CD4-positive, alpha-beta T cell treated with Interleukin-21 for 1 hour (primary cell): ENCODE measurements around the gene MPDZ.

Source experiments
- DNase-seq: peaks from one replicate; pipeline ENCODE4 v3.0.0-alpha.2; 2020

MPDZ gene

DNA sequence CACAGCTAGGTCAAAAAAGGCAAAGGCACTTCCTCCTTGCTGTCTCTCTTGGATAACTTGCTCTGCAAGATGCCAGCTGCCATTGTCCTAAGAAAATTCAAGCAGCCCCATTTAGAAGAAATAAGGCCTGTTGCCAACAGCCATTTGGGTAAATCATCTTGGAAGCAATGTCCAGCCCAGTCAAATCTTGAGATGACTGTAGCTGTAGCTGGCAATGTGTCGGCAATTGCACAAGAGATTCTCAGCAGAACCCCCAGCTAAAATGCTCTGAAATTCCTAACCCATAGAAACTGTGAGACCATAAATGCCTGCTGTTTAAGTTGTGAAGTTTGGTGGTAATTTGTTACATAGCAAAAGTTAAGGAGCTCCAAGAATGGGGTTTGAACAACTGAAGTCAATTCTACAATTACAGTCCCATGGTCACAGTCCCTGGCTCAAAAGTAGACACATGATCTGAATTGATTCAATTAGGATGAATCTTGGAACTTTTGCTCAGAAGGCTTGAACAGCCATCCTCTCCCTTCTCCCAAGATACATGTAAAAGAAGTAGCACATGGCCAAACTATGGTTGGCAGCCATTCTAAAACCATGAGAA is 151.1 kb downstream of the MPDZ start:
- no peak for DNase-seq

DNA sequence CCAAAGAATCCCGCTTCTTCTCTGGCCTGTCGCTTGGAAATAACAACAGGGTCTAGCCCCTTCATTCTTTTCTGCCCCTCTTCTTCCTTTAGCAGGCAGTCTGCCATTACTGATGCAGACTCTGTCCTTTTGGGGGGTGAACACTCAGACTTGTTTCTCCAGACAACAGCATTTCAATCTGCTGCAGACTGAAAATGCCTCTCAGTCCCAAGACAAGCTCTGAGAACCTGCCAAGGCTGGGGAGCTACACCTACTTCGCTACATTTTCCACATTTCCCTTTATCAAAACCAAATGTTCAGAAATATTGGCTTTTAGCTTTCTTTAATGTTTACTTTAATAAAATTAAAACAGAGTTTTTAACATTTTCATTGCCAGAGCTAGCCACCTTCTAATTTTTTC is 152.4 kb downstream of the MPDZ start:
- no peak for DNase-seq

DNA sequence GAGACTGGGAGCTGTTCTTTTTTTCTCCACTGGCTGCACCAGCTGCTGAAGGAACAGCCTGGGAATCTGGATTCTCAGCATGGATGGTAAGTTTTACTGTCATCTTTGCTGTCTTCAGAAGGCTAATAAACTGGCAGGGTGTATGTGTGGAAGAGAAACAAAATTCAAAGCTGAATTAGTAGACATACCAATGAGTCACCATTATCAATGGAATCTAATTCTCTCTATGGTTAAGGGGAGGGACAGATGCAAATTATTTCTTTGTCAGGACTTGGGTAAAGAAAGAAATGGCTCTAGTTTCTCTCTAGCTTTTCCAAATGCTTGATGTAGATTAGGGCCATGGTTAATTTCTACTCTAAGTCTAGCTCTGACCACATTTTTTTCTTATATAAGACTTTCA is 154.2 kb downstream of the MPDZ start:
- DNase-seq: no peak

DNA sequence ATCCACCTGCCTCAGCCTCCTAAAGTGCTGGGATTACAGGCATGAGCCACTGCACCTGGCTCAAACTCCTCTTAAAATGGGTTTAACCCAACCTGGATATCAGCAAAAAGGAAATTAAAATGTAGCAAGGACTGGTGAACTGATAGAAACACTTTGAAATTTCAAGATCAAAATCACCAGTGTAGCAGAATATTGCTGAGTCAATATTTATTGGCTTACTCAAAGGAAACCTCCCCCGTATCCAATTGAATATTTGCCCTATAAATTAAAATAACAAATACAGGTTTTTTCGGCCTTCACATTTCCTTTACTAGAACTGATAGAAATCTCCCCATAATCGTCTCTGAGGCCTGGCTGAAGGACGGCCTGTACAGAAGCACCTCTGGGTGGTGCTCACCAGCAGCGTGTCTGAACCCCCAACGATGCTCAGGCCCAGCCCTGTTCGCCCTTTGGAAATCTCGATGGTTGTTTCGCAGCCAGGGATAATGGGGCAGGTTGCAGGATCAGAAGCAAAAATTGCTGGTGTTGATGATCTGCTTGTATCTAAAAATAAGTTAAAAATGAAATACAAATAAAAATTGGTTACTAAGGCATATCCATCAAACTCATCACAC is 156.6 kb downstream of the MPDZ start:
- DNase-seq: no peak

DNA sequence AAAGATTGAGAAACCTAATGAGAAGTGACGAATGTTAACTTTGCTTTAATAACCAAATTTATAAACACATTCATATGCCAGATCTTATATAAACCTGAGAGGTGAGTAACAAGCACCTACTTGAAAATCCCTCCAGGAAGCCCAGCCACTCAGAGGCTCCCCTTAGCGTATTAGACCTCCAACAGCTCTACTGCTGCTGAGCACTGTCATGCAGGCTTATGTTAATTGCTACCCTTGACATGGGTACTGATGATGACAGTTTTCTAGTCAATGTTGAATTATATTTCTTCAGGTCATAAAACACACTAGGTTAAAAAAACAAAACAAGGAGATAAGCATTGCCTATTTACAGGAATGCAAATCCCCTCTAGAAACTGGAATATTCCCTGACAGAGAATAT is 161.2 kb downstream of the MPDZ start:
- no peak for DNase-seq

DNA sequence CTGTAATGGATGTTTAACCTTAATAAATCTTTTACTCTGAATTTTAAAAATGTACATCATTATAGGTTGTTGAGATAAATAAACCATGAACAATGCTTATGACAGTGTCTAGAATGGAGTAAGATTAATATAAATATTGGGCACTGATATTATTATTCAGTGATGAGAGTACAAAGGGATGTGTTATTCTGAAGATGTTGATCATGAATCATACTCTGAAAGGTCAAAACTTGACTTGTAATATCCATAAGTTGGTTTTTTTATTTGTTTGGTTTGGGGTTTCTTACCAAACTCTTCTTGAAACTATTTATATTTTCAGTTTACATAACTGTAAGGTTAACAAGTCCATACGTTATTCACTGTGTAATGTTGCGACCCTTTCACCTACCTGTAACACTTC is 163.2 kb downstream of the MPDZ start:
- DNase-seq: no peak

DNA sequence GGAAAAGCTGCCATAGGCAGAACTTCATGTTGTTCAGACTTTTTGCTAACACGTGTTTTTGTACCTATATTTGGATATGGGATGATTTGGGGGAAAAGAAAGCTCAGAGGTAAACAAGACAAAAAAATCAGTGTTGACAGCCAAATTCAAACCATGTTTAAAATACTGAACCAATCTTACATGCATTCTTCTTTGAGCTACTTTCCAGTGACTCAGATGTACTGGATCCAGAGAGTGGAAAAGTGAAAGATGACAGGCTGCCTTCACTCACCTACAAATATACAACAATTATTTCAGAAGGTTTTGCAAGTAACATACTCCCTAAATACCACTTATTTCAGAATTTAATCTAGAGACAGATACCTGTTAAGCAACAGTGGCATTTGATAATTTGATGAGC is 165.7 kb downstream of the MPDZ start:
- no peak for DNase-seq

DNA sequence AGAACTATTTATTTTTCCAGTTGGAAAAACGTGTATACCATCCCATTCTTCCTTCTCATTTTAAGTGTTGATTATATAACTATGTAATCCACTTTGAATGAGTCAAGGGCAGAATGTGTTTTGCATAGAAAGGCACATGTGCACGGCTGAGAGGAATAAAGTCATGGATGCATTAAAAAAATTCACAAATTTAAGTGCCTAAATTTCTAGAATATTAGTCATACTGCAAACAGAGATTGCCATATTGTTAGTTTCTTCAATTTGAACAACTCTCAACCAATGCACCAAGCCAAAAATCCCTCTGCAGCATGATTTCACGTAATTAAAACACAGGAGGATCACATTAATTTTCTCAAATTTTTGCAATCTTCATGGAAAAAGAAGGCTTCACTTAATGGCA is 166.3 kb downstream of the MPDZ start:
- no peak for DNase-seq

DNA sequence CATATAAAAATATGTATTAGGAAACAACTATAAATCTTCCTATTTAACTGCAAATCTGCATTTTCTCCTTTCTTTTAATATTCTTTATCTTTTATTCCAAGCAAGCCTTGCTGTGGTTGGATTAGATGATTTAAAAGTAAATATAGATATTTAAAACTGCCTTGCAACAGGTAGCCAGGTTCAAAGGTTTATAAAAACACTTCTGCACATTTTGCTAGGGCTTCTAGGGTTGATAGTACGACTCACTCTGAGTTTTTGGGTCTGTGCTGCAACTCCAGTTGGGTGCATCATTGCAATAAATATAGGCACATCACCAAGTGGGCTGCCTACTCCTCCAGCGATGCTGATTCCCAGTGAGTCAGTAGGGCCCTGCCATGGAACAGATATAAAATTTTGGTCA is 167.7 kb downstream of the MPDZ start:
- DNase-seq: no peak

DNA sequence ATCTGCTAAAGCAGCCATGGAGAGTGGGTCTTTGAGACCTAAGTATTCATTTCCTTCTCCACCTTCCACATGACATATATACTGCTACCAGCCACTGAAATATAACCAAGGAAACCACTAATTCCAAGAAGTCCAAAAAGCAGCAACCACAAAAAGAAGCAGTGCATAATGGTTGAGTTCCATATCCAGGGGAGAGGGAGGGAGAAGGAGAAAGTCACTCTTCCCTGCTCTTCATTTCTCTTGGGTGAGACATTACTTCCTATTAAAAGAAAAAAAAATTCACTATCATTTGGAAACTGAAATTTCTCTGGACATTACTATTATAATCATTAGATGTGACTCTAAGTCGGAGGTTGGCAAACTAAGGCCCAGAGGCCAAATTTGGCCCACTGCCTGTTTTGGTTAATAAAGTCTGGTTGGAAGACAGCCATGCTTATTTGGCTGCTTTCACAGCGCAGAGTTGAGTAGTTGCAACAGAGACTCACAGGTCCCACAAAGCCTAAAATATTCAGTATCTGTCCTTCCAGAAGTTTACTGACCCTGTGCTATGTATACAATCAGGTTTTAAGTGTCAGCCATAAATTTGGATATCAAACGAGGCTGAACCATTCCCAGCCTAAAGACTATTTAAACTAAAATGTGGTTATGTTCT is 168.6 kb downstream of the MPDZ start:
- no peak for DNase-seq

DNA sequence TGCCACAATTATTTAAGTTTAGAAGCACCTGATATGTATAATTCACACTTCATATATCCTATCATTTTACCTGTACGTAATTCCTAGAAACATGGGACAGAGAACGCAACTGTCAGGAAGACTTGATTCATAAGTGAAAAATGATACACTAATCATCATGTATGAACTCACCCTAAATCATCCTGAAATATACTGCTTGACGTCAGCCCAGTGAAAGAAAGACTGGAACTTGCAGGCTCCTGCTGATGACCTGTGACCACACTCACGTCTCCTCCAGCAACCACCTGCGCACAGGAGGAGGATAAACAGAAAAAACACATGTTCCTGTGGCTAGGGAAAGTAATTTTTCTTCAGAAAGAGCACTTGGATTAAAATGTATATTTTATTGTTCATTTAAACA is 169.7 kb downstream of the MPDZ start:
- no peak for DNase-seq

DNA sequence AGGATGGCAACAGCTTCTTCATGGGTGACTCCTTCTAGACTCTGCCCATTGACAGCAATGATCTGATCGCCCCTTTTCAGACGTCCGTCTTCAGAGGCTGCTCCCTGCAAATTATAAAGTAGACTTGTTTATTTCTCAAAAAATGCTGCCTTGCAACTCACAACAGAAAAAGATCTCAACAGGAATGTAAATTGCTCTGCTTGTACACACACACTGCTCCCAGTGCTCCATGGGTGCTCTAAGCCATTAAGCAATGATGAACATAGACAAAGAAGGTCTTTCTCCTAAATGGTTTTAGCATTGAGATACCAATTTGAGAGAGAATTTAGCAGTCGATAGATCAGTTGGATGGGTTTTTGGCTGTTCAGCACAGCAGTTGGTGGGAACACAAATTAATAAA is 172.5 kb downstream of the MPDZ start:
- DNase-seq: no peak

DNA sequence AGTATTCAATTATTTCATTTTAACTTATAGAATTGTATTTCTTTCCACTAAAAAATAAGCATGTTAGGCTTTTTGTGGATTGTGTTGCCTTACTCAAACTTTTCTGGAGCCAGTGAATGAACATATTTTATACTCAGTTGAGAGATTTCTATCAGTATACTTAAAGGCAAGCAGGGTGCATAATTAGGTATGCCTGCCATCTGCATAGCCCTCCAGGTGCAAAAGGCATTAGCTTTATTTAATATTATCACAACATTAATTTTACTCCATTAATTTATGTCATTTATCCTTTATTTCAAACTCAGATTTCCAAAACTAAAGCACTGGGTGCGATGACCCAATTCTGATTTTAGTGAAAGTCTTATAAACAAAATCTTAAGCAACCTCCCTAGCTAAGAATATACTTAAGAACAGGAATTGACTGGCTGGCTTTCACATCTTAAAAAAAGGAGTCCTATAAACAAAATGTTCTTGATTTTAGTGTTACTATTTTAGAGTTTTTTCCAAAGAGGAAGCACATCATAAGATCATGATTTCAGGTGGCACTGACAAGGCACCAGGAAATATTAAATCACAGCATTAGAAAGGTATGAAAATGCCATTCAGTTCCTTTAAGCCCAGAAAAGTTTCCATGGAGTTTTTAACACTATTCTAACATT is 178.4 kb downstream of the MPDZ start:
- DNase-seq: no peak

DNA sequence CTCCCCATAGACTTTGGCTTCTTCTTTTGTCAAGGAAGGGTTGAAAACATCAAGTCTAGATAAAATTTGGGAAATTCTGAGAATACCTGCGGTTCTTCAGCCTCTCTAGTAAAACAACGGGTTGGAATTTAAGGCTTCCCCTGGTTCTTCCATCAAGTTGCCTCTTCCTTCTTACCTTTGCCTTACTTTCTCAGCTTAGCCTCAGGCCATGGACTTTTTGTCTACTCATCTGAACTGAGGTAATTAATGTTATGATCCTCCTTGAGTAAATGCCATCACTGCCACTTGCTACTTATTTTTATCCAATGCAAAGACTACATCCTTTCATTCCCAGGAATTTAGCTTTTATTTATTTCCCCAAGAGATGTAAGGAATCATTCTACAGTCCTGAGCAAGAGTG is 184.4 kb downstream of the MPDZ start:
- no peak for DNase-seq

DNA sequence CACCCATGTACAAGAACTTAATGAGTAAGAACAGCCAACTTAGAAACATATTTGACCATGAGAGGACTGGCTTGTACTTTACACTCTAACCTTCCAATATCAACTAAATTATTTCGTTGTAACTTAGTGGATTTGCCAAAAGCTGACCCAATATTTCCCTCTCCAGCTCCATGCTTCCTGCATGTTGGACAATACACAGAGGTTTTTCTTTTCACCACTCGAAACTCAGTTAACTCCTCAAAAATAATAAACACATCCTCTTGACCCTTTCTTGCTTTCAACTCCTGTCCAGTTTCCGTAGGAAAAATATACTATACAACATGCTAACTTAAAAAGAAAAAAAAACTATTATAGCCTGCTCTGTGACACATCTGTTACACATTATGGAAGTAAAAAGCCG is 188.9 kb downstream of the MPDZ start:
- no peak for DNase-seq

DNA sequence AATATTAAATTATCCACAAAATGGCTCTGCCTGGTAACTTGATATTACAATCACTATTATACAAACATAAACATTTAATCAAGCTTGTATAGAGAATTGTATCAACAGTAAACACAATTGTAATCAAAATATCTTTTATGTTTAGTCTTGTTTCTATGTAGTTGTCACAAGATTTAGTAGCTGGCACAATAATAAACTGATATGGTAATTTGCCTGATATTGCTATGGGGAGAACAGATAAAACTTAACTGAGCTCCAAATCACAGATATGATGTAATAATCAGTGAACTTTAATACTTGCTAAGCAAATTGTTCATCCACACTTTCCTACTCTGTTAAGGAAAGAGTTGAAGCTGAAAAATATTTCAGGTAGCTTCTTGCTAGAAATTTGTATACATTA is 189.8 kb downstream of the MPDZ start:
- DNase-seq: no peak

DNA sequence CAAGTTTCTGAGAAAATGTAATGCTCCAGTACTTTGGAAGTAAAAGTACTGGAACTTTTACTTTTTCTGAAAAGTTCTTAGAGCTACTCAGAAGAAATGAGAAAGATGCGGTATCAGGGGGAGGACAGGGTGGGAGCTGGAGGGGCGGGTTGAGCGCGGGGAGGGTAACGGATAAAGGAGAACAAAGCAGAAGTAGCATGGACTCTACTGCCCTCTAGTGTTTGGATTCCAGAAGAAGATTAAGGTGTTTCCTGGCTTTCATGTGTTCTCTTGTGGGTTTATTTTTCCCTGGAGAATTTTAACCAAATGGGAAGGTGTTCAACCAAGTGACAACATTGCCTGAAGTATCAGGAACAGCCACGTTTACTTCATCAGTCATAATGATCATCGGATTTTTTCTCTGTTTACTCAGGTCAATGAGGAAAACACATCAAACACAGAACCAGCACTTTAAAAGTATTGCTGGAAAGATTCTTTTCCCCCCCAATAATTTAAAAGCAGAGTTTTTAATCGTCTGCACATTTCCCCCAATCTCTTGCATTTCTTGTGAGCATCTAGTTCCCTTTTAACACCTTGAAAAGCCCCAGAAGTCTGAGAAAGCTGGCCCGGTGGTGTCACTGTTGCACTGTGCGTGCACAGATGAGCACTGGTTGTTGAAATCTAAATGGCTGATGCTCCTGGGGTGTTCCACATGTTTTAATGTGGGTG is 190.6 kb downstream of the MPDZ start:
- no peak for DNase-seq

DNA sequence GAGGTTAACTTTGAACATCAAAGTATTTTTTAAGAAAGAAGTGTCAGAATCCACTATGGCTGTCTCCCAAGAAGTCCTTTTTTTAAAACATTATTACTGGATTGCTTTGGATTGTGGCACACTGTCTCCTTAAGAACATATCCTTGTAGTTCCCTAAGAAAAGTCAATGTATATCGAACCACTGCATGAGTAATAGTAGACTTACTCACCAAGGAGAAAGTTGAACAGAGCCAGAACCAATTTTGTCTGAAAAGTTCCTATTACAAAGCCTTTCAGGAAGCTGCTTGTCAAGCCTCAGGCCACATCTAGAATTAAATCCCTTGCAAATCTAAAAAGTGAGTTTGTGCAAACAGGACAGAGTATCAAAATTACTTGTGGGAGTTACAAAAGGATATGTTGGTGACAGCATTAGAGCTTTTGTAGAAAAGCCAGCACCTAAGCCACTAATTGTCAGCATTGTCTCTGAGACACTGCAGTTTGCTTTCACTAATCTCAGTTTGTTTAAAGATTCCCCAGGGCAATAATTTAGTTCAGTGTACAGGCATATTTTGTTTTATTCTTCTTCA is 195.4 kb downstream of the MPDZ start:
- no peak for DNase-seq

DNA sequence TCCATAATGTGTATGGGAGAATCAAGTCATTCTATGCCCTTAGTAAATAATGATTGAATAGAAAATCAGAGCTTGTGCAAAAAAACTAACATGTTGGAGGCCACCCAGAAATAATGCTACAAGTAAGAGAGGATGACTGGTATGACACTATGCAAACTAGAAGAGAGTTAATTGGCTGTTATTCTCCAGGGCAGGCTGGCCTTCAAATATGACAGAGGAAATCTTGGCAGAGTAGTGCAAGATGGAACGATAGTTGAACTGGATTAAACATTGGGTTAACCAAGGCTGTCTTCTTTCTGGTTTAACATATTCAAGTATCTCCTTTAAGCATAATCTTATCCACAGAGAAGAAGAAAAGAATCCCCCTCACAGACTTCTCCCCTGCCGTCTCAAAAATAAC is 196.1 kb downstream of the MPDZ start:
- DNase-seq: no peak

DNA sequence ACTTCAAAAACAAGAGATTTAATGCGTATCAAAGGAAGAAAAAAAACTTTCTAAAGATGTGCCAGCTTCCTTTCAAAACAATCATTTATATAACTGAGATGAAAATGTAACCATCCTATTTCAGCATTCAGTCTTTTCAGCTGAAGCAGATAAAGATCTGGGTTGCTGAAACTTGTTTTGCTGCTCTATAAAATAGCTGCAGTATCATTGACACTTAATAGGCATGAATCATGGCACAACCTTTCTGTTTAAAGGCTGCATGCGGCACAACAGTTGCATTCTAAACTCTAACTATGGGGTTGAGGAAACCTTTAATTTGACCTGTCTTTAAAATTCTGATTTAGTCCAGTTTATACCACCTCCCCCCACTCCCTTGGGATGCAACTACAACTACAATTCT is 196.7 kb downstream of the MPDZ start:
- no peak for DNase-seq

DNA sequence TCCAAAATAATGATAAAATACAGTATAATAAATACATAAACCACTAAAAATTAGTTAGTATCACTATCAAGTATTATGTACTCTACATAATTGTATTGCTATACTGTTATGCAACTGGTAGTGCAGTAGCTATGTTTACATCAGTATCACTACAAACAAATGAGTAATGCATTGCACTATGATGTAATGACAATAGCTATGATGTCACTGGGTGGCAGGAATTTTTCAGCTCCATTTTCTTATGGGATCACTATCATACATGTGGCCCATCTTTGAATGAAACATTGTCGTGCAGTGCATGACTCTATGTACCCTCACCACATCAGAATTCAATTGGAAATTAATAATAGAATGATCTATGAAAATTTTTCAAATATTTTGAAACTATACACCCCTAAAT is 201.3 kb downstream of the MPDZ start:
- DNase-seq: no peak

DNA sequence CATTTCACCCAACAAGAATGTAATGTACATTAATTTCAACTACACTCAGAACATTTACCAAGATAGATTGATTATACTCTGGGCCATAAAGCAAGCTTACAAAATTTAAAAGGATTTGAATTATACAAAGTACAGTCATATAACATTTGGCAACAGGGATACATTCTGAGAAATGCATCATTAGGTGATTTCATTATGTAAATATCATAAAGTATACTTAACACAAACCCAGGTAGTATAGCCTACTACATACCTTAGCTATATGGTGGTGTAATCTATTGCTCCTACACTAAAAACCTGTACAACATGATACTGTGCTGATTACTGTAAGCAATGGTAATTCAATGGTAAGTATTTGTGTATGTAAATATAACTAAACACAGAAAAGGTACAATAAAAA is 202.9 kb downstream of the MPDZ start:
- DNase-seq: no peak

DNA sequence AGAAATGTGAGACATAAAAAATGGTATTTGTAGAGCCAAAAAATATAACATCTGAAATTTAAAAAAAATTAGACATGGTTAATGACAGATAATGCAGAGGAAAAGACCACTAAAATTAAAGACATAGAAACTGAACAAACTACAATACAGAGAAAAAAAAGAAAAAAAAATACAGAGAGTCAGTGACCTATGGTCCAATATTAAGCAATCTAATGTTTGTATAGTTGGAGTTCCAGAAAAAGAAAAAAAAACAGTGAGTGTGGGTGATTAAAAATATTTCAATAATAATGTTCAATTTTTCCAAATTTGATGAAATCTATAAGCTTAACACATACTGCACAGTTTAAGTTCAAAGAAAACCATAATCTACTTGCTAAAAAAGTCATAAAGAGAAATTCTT is 207.6 kb downstream of the MPDZ start:
- DNase-seq: no peak
